SH-SY5Y (cell line): ENCODE data around the gene MAD2L1BP.

ENCODE experiments used
- GATA2 ChIP-seq: IDR thresholded peaks from 2 replicates; pipeline ENCODE4 v1.6.1; 2011; ENCODE audit warnings: mild to moderate bottlenecking, low read depth, low read length
- GATA3 ChIP-seq: IDR thresholded peaks from 2 replicates; pipeline ENCODE4 v1.6.1; 2011; ENCODE audit warnings: low read depth, mild to moderate bottlenecking, low read length, moderate library complexity

The MAD2L1BP gene

DNA sequence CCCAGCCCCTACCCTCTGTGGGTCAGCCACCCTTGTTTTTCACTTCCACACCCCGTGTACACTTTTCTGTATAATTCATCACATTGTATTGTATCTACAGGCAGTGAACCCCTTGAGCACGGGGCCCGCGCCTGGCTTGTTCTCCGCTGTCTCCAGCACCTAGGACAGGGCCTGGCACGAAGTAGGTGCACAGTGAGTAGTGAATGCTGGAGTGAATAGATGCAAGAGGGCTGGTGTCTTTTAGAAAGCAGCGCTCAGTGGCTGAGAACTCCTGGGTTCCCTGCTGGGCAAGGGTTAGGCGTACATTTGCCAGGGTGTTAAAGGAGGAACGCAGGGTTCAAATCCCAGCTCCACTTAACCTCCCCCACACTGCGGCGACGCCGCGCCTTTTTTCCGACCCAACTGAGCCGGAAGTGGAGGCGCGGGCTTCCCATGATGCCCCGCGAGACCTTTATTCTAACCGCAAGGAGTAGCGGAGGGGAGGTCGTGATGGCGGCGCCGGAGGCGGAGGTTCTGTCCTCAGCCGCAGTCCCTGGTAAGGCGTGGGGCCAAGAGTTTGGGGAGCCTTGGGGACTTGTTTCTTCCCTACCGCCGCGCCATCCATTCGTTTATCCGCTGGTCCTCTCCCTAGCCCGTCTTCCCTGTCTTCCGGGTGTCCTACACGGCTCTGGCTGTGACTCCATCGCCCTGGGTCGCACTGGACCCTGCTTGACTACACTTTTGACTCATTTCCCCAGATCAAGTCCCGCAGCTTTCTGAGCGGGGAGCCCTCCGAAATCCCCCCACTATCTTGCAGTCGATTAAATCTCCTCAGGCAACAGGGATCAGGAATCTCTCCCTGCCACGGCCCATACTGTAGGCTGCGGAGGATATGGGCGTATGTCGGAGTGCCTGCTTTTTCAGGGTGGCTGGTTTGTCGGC lies at the start of gene MAD2L1BP:
MAD2L1BP (plus strand) TSS at position 454 of the 921 bp plus-strand sequence; CDS start at position 490, 36 bp downstream.
- TF ChIP-seq GATA3 (no peak), GATA2 (no peak)

GRCh38 chr6:43588194-43588593 lies 47.4 kb upstream of the MAD2L1BP start:
- no peak for TF ChIP-seq GATA2
- TF ChIP-seq GATA3 = no peak

DNA sequence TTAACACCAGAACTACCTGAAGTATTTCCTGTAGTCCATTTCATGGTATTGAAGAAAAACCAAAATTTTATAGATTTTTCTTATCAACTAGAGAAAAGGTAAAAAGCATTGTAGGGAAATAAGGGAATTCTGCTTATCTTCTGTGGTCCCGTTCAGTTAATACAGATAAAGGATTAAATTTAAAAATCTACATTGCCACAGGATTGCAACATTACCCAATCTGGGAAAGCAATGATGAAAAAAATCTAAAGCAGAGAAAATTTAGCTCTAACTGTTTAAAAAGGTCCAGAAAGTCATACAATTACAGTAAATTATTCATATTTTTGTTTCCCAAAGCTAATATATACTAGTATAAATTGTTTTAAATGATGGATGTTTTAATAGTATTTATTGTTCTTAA lies 41.7 kb upstream of the MAD2L1BP start:
- TF ChIP-seq GATA3 (no peak), GATA2 (no peak)

- no peak for TF ChIP-seq GATA3
- no peak for TF ChIP-seq GATA2
Measured at GRCh38 chr6:43600595-43600994, 35.0 kb upstream of the MAD2L1BP start.

- no peak for TF ChIP-seq GATA3
- no peak for TF ChIP-seq GATA2
Measured at GRCh38 chr6:43604174-43604573, 31.5 kb upstream of the MAD2L1BP start.

DNA sequence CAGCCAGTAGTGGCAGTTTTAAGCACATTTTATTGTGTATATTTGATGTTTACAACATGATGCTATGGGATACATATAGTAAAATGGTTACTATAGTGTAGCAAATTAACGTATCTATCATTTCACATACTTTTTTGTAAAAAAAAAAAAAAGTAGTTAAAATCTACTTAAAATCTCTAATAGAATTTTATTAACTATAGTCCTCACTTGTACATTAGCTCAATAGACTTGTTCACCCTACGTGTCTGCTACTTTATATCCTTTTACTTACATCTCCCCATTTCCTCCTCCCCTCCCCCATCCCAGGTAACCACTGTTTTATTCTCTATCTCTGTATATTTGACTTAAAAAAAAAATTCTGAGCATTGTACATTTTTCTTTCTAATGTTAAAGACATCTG lies 29.6 kb upstream of the MAD2L1BP start:
- TF ChIP-seq GATA2 (no peak), GATA3 (no peak)

- TF ChIP-seq GATA3 (no peak), GATA2 (no peak)
Measured at GRCh38 chr6:43608310-43608763, 27.3 kb upstream of the MAD2L1BP start.

DNA sequence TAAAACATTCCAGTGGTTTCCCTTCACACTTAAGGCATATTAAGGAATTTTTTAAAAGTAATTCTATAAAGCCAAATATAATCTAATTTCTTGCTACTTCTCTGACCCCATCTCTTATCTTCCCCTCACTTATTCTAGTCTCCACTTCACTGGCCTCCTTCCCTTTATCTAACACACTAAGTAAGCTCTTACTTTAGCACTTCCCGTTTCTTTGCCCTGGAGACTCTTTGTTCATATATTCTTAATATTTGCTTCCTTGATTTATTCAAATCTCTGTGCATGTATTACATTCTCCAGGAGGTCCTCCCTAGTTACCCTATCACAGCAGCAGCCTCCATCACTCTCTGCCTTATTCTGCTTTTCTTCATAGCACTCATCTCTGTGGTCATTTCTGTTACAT lies 26.8 kb upstream of the MAD2L1BP start:
- no peak for TF ChIP-seq GATA2
- TF ChIP-seq GATA3 = no peak

DNA sequence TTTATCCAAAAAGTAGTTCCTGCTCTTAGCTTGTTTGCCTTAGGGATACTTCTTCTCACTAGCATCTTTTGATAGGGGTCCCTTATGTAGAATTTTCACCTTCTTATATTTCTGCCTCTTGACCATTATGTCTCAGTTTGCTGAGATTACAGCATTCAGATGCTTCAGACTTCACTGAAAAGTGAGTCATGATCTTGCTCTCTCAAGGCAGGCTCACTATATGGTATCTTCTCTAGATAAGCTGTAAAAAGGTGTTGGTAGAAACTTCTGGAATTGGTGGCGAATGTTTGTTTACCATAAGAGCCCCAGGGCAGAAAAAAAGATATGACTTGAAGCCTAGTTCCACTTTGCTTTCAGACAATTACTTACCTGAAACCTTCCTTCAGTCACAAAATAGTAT lies 26.2 kb upstream of the MAD2L1BP start:
- no peak for TF ChIP-seq GATA3
- no peak for TF ChIP-seq GATA2

- no peak for TF ChIP-seq GATA2
- no peak for TF ChIP-seq GATA3
Measured at GRCh38 chr6:43610431-43610830, 25.2 kb upstream of the MAD2L1BP start.

DNA sequence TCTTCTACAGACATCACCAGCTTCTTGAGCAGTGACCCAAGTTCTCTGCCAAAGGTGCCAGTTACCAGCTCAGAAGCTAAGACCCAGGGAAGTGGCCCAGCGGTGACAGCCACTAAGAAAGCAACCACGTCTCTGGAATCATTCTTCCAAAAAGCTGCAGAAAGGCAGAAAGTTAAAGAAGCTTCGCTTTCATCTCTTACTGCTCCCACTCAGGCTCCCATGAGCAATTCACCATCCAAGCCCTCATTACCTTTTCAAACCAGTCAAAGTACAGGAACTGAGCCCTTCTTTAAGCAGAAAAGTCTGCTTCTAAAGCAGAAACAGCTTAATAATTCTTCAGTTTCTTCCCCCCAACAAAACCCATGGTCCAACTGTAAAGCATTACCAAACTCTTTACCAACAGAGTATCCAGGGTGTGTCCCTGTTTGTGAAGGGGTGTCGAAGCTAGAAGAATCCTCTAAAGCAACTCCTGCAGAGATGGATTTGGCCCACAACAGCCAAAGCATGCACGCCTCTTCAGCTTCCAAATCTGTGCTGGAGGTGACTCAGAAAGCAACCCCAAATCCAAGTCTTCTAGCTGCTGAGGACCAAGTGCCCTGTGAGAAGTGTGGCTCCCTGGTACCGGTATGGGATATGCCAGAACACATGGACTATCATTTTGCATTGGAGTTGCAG lies 21.8 kb upstream of the MAD2L1BP start:
- no peak for TF ChIP-seq GATA3
- TF ChIP-seq GATA2 = no peak

GRCh38 chr6:43614396-43614730 lies 21.3 kb upstream of the MAD2L1BP start:
- TF ChIP-seq GATA3 (no peak), GATA2 (no peak)

DNA sequence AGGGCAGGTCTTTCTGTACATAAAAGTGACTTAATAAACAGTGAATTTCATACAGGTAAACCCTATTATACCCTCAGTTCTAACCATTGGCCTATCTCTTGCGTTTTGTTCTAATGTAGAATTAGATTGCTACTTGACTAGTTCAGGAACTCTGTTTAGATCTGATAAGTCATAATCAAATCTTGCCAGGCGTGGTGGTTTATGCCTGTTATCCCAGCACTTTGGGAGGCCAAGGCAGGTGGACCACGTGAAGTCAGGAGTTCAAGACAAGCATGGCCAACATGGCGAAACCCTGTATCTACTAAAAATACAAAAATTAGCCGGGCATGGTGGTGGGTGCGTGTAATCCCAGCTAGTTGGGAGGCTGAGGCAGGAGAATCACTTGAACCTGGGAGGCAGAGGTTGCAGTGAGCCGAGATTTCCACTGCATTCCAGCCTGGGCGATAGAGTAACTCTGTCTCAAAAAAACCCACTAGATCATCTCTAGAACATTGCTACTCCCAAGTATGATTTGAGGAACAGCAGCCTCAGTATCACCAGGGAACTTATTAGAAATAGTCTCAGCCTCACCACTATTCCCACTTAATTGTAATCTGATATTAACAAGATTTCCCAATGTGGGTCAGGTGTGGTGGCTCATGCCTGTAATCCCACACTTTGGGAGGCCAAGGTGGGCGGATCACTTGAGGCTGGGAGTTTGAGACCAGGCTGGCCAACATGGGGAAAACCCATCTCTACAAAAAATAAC lies 18.7 kb upstream of the MAD2L1BP start:
- TF ChIP-seq GATA3 (no peak), GATA2 (no peak)
